HG03439 (cell line): ENCODE results near the gene PTPN1.
"Not testable (repeated sequence)": the region's sequence is repeated elsewhere in the genome, so short reads cannot be mapped to it uniquely, and the experiment has no call there.

Experiments used
- ATAC-seq: cut with Tn5 transposase; IDR thresholded peaks from one replicate; pipeline ENCODE4 v1.9.1; 2021; ENCODE audit warnings: mild to moderate bottlenecking, moderate library complexity; ENCODE audit not compliant: unreplicated experiment

PTPN1 gene

GRCh38 chr20:50587291-50587961 lies 77.2 kb downstream of the PTPN1 start:
- no peak for ATAC-seq

DNA sequence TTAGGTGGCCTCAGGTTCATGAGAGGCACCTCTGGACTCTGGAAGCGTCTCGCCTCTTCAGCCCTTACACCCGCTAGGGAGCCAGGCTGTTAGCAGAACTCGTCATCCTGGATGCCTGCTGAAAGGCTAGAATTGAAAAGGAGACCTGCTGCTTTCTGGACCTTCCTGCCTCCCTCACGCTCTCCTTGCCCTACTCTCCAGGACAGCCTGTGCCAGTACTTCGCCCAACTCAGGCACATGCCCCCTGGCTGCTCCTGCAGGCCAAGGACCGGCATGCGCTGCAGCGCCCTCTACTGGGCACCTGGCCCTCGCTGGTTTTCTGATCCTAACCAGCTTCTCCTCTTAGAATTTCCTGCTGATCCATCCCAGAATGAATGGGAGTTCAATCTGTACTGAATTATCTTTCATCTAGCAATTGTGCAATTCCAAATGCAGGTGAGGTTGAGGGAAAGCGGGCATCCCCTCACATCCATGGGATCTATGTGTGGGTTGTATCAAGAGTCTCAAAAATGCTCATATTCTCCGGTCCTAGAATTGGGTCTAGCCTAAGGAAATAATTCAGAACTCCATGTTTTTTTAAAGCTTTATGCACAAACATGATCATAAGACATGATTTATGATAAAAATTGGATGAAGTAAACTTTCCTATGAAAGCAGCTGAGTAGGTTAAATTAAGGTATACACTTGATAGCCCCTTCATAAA lies 78.0 kb downstream of the PTPN1 start:
- ATAC-seq = no peak

DNA sequence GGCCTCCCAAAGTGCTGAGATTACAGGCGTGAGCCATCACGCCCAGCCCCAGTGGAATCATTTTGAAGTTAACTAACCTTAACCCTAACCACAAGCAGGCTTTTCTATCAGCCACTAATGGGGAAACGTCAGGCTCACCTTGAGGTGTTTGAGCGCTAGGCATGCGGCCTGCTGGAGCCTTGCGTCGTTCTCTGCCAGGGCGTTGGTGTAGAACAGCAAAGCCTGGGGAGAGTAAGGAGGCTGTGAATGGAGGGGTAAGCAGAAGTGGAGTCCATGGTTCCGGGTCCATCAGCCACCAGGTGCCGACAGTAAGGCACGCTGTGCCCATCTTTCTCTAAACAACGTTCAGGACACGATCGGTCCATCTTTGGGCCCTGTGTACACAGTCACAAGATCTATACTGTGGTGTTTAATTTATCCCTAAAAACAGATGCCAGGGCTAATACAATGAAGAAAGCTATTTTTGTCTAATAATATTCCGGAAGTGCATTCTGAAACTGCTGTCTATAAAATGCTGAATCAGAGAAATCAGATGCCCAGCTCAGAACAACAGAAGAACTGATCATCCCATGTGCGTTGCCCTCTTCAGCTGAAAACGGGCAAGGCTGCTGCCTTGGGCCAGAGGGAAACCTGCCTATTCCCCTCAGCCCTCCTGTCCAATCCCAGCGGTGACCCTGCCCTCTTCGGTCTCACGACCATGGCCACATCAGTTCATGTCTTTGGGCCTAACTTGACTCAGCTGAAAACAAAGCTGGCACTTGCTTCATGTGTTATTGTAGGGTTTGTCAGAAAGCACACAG lies 79.6 kb downstream of the PTPN1 start:
- no peak for ATAC-seq

- no peak for ATAC-seq
These were observed 80.1 kb downstream of the PTPN1 start for GRCh38 chr20:50590348-50590664.

DNA sequence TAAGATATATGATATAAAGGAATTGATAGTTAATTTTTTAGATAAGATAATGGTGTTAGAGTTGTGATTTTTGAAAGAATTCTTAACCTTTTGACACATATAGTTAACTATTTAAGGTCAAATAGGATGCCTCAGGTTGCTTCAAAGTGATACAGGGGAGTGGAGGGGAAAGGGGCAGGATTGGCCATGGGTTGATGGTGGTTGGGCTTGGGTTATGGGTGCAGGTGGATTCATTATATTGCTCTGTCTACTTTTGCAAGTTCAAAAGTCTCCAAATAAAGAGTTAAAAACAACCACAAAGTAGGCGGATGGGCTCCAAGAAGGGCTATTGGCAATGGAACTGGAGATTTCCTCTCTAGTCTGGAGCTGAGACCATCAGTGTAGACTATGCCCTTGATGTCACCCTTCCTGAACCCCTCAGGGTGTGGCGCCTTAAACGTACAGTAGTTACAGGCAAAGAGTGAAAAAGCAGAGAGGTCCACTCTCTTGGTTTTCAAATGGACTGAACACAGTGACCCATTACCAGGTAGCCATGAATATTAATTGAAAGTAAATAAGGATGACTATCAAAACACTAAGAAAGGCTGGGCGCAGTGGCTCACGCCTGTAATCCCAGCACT lies 81.2 kb downstream of the PTPN1 start:
- ATAC-seq = no peak

- ATAC-seq = no peak
These were observed 82.3 kb downstream of the PTPN1 start for GRCh38 chr20:50592282-50593004.

- ATAC-seq = no peak
These were observed 82.8 kb downstream of the PTPN1 start for GRCh38 chr20:50593005-50593335.

DNA sequence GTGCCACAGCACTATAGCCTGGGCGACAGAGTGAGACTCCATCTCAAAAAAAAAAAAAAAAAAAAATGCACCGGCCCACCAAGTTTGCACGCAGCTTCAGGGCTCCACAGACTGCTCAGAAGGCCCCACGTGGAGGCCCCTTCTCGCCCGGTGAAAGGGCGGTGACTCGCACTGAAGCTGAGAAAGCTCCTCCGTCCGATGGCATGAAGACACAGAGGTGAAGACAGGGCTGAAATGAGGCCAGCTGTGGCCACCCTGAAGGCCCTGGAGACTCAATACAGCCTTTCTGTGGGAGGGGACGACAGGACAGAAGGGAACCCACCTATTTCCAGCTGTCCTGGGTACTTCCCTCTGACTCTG lies 84.0 kb downstream of the PTPN1 start:
- ATAC-seq = no peak

DNA sequence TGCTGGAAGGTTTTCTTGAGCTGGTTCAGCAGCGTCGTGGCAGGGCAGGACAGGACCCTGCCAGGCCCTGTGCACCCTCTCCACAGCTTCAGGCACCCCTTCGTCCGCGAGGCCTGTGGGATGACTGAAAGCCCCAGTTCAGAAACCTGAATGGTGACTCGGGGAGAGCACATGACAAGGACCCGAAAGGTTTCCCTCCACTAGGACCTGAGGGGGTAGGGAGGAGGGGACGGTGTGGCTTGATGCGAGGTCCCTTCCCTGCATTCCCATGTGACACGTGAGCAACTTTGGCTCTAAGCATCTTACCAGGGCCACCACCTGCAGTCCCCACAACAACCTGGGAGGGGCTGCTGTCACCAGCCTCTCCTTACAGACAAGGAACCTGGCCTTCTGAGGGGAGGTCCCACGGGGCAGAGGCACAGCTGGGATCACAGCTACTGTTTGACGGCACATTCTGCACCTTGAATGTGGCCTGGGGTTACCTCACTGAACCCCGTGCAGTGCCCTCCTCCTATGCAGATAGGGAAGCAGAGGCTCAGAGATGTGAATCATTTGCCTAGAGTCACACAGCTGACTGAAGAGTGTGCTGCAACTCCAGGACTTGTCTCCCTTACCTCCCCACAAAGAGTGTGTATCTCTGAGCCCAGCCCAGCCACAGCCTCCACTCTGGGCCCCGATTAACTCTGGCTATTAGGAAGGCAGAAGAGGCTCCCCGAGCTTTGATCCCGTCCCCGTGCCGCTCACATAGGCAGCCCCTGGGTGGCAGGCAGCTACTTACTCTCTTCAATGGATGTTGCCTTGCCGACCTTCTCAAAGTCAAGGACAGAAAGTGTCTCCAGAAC lies 84.6 kb downstream of the PTPN1 start:
- ATAC-seq = no peak

GRCh38 chr20:50595433-50595895 lies 85.3 kb downstream of the PTPN1 start:
- no peak for ATAC-seq

- no peak for ATAC-seq
These were observed 86.0 kb downstream of the PTPN1 start for GRCh38 chr20:50595988-50596693.

DNA sequence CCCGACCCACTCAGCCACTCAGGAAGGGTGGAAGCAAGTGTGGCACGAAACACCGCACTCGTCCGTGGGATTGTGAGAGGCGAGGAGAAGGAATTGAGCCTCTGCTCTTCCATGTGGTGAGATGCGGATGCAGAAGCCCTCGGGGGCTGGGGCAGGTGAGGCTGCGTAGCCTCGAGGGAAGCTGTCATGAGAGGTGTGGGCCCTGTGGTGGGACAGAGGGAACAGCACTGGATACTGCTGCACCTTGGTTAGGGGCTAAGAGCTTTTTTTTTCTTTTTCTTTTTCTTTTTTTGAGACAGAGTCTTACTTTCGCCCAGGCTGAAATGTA lies 86.5 kb downstream of the PTPN1 start:
- no peak for ATAC-seq

DNA sequence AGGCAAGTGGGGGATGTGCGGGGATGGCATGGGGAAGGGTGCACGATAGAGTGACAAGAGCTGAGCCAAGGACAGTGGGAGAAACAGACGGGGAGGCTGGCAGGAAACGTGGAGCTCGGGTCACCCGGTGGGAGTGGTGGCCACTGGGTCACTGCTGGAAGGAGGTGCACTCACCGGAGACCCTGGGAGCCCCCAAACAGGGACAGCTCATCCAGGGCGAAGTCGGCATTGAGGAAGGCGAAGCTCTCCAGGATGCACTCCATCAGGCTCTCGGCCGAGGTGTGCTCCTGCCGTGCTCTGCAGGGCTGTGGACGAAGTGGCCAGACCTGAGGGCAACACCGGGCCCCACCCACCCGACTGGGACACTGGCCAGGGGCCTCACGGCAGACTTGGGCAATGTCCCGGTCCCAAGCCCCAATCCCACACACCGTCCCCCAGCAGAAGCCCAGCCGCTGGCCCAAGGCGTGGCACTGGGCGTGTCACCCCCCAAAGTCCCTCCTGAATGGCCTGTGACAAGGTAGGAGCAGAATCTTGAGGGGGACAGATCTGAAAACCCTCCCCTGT lies 87.3 kb downstream of the PTPN1 start:
- ATAC-seq = no peak

GRCh38 chr20:50598074-50598473 lies 87.9 kb downstream of the PTPN1 start:
- ATAC-seq = no peak

- not testable (repeated sequence) for ATAC-seq
These were observed 88.6 kb downstream of the PTPN1 start for GRCh38 chr20:50598768-50599167.

GRCh38 chr20:50600281-50600895 lies 90.2 kb downstream of the PTPN1 start:
- ATAC-seq = no peak

DNA sequence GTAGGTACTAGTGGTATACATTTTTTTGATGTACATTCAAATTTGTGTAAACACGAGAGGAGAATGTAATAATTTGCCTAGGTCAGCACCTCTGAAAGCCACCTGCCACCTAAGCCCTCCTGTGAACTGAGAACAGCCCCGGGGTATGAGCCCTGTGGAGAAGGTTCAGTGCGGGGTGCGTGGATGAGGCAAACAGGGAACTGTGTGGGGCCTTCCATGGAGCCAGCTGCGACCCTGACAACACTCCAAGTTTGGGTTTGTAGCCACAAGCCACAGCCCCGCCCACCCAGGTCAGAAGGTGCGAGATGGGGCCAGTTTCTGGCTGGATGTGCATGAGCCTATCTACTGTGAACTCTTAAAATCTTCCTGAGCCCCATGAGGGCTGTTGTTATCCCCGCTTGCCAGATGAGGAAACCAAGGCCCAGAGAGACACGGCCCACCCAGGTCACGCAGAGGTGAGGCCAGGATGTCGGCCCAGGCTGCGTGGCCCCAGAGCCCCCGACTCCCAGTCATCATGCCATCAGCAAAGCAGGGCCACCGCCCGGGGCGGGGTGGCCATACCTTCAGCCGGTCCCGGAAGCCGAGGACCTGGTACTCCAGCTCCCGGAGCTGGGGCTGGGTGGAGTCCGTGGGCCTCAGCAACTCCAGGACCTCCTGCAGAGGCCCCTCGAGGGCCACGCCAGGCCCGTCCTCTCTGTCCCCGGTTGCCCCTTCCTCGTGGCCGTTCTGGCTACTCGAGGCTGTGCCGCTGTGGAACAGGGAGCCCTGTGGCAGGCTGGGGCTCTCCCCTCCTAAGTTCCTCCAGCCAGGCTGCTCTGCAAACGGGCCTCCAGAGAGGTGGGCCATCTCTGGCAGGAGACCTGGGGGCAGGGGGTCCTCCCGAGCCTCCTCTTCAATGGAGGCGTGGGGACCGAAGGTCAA lies 91.6 kb downstream of the PTPN1 start:
- ATAC-seq = no peak
